Ecto neural progenitor cell (in vitro differentiated cells): ENCODE results near the gene ATXN2.
"Not testable (repeated sequence)": the region's sequence is repeated elsewhere in the genome, so short reads cannot be mapped to it uniquely, and the experiment has no call there.

Experiments
- DNase-seq: peaks from one replicate; pipeline ENCODE4 v3.0.0-alpha.2; 2018; ENCODE audit warnings: low spot score

Gene ATXN2

GRCh38 chr12:111598637-111599452 lies at the start of gene ATXN2:
Gene ATXN2, minus strand, starts transcription at chr12:111599315. Its CDS starts 281 bp downstream, at chr12:111599034.
- DNase-seq = peak; percentile 92

- no peak for DNase-seq
These were observed 46.3 kb upstream of the ATXN2 start for GRCh38 chr12:111645433-111645832.

GRCh38 chr12:111643427-111643826 lies 44.3 kb upstream of the ATXN2 start:
- no peak for DNase-seq

GRCh38 chr12:111642681-111643426 lies 43.7 kb upstream of the ATXN2 start:
- DNase-seq = no peak

- no peak for DNase-seq
These were observed 41.4 kb upstream of the ATXN2 start for GRCh38 chr12:111640506-111640905.

GRCh38 chr12:111638556-111638955 lies 39.4 kb upstream of the ATXN2 start:
- no peak for DNase-seq

- DNase-seq = peak; percentile 83
These were observed 37.3 kb upstream of the ATXN2 start for GRCh38 chr12:111636209-111636945.

GRCh38 chr12:111635524-111635923 lies 36.4 kb upstream of the ATXN2 start:
- peak; percentile 56 for DNase-seq

- no peak for DNase-seq
These were observed 29.6 kb upstream of the ATXN2 start for GRCh38 chr12:111628505-111629260.

- DNase-seq = no peak
These were observed 27.1 kb upstream of the ATXN2 start for GRCh38 chr12:111626230-111626629.

- DNase-seq = no peak
These were observed 25.4 kb upstream of the ATXN2 start for GRCh38 chr12:111624540-111624939.

- DNase-seq = not testable (repeated sequence)
These were observed 18.7 kb upstream of the ATXN2 start for GRCh38 chr12:111617841-111618240.

- no peak for DNase-seq
These were observed 17.1 kb upstream of the ATXN2 start for GRCh38 chr12:111616177-111616623.

GRCh38 chr12:111607239-111607638 lies 8.1 kb upstream of the ATXN2 start:
- DNase-seq = no peak

GRCh38 chr12:111606767-111607230 lies 7.7 kb upstream of the ATXN2 start:
- no peak for DNase-seq

GRCh38 chr12:111605911-111606766 lies 7.0 kb upstream of the ATXN2 start:
- DNase-seq = no peak

GRCh38 chr12:111602857-111603256 lies 3.7 kb upstream of the ATXN2 start:
- not testable (repeated sequence) for DNase-seq

- DNase-seq = no peak
These were observed 3.2 kb upstream of the ATXN2 start for GRCh38 chr12:111602348-111602747.

- not testable (repeated sequence) for DNase-seq
These were observed 1.9 kb upstream of the ATXN2 start for GRCh38 chr12:111600986-111601385.

GRCh38 chr12:111600205-111600642 lies 1.1 kb upstream of the ATXN2 start:
- DNase-seq = no peak
